SHP77 treated with DMSO at 0.1 percent for 48 hours (cell line): Measurements from ENCODE around the gene SPN.
"Not testable (repeated sequence)": the region's sequence is repeated elsewhere in the genome, so short reads cannot be mapped to it uniquely, and the experiment has no call there.

ENCODE experiments used
- DNase-seq: peaks from one replicate; lab custom pipeline; 2025; lab: John Stamatoyannopoulos, UW

SPN gene, protein sequence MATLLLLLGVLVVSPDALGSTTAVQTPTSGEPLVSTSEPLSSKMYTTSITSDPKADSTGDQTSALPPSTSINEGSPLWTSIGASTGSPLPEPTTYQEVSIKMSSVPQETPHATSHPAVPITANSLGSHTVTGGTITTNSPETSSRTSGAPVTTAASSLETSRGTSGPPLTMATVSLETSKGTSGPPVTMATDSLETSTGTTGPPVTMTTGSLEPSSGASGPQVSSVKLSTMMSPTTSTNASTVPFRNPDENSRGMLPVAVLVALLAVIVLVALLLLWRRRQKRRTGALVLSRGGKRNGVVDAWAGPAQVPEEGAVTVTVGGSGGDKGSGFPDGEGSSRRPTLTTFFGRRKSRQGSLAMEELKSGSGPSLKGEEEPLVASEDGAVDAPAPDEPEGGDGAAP

GRCh38 chr16:29663016-29663806 is at the start of gene SPN:
TSS of gene SPN (plus strand) at chr16:29663247. CDS start at chr16:29663729, 482 bp downstream.
- no peak for DNase-seq

- peak; percentile 42 for DNase-seq
Measured at GRCh38 chr16:29613307-29614057, 49.6 kb upstream of the SPN start.

DNA sequence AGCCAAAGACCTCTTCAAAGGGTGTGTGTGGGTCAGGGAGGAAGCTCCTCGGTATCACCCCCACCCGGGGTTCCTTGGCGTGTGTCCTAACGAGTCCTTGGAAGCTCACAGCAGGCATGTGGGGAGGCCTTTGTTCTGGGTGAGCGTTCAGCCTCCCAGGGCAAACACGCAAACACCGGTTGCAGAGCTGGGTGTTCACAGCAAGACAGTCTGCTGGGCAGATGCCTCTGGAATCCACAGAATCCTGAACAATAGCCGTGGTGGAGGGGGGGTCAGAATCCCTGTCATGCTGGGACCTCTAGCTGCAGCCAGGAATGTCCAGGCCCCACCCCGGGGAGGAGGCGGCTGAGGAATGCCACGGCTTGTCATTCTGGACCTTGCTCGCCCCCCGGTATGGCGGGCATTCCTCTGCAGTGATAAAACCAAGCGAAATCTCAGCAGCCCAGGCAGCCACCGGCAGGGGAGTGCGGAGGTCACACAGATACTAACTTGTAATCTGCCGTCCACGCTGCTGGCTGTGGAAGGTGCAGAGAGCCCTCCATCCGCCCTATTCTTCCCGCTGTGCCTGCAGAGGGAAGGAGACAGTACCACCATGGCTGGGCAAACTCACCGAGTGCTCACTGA is 48.2 kb upstream of the SPN start:
- DNase-seq = not testable (repeated sequence)

DNA sequence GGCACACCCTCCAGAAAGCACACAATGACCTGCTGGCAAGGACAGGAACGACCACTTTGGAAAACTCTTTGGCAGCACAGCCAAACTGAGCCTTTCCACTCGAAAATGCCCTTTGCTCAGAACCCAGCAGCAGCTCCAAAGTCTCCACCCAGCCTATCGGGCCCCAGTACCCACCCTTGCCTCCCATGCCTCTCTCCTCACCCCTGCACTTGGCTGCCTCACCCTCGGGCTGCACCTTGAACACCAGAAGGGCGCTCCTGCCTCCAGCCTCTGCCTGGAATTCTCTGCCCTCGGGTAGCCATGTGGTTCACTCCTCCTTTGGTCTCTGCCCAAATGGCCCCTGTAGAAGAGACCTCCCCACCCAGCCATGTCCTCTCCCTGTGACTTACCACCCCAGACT is 46.9 kb upstream of the SPN start:
- not testable (repeated sequence) for DNase-seq

DNA sequence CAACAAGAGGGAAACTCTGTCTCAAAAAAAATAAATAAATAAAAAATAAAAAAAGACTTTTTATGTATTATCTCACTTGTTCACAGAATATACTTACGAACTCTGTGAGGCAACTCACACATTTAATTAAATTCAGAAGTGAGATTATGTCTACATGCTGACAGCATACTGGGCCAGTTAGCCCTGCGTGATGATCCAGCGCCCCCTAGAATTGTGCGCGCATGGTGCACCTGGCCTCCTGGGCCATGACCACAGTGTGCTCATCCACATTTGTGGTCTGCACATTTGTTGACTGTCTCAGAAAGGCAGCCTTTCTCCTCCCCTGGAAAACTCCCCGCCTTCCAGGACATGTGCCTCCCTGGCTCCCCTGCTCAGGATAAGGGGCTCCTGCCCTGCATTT is 42.5 kb upstream of the SPN start:
- not testable (repeated sequence) for DNase-seq

GRCh38 chr16:29622738-29623137 is 40.3 kb upstream of the SPN start:
- DNase-seq = not testable (repeated sequence)

DNA sequence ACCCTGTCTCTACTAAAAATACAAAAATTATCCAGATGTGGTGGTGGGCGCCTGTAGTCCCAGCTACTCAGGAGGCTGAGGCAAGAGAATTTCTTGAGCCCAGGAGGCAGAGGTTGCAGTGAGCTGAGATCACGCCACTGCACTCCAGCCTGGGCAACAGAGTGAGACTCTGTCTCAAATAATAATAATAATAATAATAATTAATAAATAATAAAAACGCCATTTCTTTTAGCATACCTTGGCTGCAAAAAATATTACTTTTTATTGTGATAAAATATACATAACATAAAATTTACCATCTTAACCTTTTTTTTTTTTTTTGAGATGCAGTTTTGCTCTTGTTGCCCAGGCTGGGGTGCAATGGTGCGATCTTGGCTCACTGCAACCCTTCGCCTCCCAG is 39.8 kb upstream of the SPN start:
- DNase-seq = not testable (repeated sequence)

DNA sequence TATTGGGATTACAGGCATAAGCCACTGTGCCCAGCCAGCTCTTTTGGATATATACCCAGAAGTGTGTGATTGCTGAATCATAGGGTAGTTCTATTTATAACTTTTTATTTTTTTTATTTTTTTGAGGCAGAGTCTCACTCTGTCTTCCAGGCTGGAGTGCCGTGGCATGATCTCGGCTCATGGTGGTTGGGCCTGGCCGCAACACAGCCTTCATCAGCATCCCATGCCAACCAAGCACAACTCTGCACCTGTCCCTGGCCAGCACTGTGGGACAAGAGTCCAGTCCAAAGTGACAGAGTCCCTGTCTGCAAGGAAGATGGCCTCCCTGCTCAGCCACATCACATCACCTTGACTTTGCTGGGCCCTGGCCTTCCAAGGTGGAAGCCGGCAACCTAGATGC is 37.9 kb upstream of the SPN start:
- not testable (repeated sequence) for DNase-seq

- not testable (repeated sequence) for DNase-seq
Measured at GRCh38 chr16:29626778-29627331, 36.2 kb upstream of the SPN start.

DNA sequence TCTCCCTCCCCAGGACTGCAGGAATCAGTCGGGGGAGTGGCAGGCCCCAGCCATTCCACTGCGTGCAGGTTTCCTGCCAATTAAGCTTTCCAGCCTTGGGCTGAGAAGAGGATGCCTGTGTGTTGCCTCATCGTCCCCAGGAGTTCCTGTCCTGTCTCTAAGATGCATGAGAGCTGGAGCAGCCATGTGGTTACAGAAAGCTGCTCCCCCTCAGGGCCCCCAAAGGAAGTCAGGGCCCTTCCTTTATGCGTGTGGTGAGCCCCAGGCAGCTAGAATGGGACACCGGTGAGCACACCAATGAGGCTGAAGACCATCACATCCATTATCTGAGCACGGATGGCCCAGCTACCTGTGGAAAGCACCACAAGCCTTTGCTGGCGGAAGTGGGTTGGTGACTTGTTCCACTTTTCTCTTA is 35.4 kb upstream of the SPN start:
- DNase-seq = not testable (repeated sequence)

DNA sequence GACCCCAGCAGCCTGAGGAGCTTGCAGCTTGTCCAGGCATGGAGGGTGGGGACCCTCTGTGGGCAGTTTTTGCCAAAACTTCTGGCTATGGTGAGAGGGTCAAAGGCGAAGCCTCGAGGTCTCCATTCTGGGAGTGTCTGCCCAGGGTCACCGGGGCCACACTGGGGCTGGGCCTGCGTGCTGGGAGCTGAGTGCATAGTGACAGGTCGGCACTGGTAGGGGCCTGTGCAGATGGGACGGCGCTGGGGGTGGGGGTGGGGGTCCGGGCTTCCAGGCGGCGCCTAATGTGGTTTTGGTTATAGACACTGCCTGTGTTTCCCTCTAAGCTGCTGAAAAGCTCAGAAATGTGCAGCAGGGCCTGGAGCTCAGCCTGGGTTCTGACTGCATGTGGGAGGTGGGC is 34.3 kb upstream of the SPN start:
- DNase-seq = not testable (repeated sequence)

GRCh38 chr16:29629318-29629717 is 33.7 kb upstream of the SPN start:
- not testable (repeated sequence) for DNase-seq

- DNase-seq = not testable (repeated sequence)
Measured at GRCh38 chr16:29631658-29632057, 31.4 kb upstream of the SPN start.

DNA sequence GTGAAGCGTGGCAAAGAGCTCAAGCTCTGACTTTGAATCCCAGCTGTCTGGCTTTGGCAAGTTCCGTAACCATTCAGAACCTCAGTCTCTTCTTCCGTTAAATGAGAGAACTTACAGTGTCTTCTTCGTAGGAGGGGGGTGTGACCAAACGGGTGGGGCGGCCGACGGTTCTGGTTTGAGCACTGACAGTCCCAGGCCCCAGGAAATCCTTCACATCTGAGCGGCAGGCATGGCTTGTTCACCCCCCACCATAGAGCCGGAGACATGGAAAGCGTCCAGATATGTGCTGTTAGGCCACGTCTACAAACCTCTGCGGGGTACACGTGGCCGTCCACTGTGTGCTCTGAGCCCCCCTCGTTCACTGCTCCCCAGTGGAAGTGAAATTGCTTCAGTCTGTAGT is 27.1 kb upstream of the SPN start:
- DNase-seq = not testable (repeated sequence)

DNA sequence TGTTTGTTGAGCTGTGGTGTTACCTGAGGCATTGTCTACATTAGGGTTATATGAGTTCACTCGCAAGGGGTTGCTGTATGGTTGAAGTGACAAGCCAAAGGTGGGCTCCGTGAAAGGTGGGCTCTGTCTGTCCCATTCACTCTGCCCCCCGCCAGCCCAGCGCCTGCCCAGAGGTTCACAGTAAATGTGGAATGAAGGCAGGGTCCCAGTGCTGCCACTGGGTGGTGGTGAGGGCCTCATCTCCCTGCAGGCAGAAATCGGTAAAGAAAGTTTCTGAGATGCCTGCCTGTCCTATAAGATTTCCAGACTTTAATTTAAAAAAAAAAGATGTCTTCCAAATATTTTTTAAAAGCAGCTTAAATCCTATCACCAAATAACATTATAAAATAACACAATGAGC is 26.7 kb upstream of the SPN start:
- DNase-seq = not testable (repeated sequence)

- not testable (repeated sequence) for DNase-seq
Measured at GRCh38 chr16:29638751-29639150, 24.3 kb upstream of the SPN start.

DNA sequence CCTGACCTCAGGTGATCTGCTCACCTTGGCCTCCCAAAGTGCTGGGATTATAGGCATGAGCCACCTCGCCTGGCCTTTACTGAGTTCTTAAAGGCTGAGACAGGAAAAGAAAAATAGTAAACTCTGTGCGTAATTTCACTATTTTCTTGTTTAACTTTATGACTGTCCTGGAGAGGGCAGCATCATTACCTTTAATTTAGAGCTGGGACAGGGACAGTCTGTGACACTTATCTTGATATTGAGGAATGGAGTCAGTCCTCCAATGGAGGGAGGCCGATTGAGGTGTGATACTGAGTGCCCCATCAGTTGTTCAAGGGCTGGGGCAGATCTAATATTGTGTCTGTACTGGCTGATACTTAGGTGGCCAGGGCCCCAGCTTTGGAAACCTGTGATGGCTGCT is 21.5 kb upstream of the SPN start:
- DNase-seq = no peak

GRCh38 chr16:29643596-29643995 is 19.5 kb upstream of the SPN start:
- DNase-seq = no peak

- DNase-seq = no peak
Measured at GRCh38 chr16:29644338-29644857, 18.6 kb upstream of the SPN start.

GRCh38 chr16:29644973-29645693 is 17.9 kb upstream of the SPN start:
- DNase-seq = no peak
